Astrocyte (in vitro differentiated cells and primary cell): ENCODE results near the gene TICRR. TPM values are rescaled to one million over a fixed set of nuclear protein-coding genes. Genes with fewer than 3 reads are reported as not detected.

Experiments used
- DNase-seq: peaks from one replicate; pipeline ENCODE4 v3.0.0-alpha.2; 2010; ENCODE audit warnings: low read depth
- FAIRE-seq: peaks from 2 replicates; lab custom pipeline; 2011; peaks lifted over from hg19 to GRCh38; lab: Jason Lieb, UNC
- H2AFZ ChIP-seq: 2 replicates; pipeline ENCODE4 v1.6.0; 2012; ENCODE audit warnings: low read depth, low read length, inconsistent platforms
- H3K27ac ChIP-seq: 2 replicates; pipeline ENCODE4 v1.5.1; 2011; ENCODE audit warnings: low read depth, low read length, inconsistent platforms
- H3K27me3 ChIP-seq: 2 replicates; pipeline ENCODE4 v1.6.0; 2011; ENCODE audit warnings: low read length, inconsistent platforms; ENCODE audit not compliant: insufficient read depth
- H3K36me3 ChIP-seq: 2 replicates; pipeline ENCODE4 v1.5.1; 2011; ENCODE audit warnings: low read length, inconsistent platforms; ENCODE audit not compliant: insufficient read depth
- H3K4me1 ChIP-seq: 2 replicates; pipeline ENCODE4 v1.5.1; 2011; ENCODE audit warnings: low read length, inconsistent platforms; ENCODE audit not compliant: insufficient read depth
- H3K4me2 ChIP-seq: 2 replicates; pipeline ENCODE4 v1.6.0; 2012; ENCODE audit warnings: low read length, inconsistent platforms
- H3K4me3 ChIP-seq: 2 replicates; pipeline ENCODE4 v1.5.1; 2011; ENCODE audit warnings: low read depth, mild to moderate bottlenecking, low read length, inconsistent platforms; ENCODE audit not compliant: insufficient read depth
- H3K79me2 ChIP-seq: 2 replicates; pipeline ENCODE4 v1.6.0; 2012; ENCODE audit warnings: mild to moderate bottlenecking, low read length, inconsistent platforms; ENCODE audit not compliant: insufficient read depth
- H3K9ac ChIP-seq: 2 replicates; pipeline ENCODE4 v1.6.0; 2012; ENCODE audit warnings: mild to moderate bottlenecking, low read length, inconsistent platforms
- H3K9me3 ChIP-seq: 2 replicates; pipeline ENCODE4 v1.5.1; 2012; ENCODE audit warnings: low read depth, mild to moderate bottlenecking, low read length, inconsistent platforms; ENCODE audit not compliant: insufficient read depth
- H4K20me1 ChIP-seq: 2 replicates; pipeline ENCODE4 v1.6.0; 2012; ENCODE audit warnings: low read length, inconsistent platforms; ENCODE audit not compliant: insufficient read depth
- H3K27ac Mint-ChIP-seq: one replicate; pipeline ENCODE4 v1.8.0; 2021; ENCODE audit warnings: mild to moderate bottlenecking, mixed read lengths; ENCODE audit not compliant: unreplicated experiment
- H3K27me3 Mint-ChIP-seq: one replicate; pipeline ENCODE4 v1.8.0; 2021; ENCODE audit warnings: low read depth, mixed read lengths; ENCODE audit not compliant: unreplicated experiment
- H3K36me3 Mint-ChIP-seq: one replicate; pipeline ENCODE4 v1.8.0; 2021; ENCODE audit warnings: low read depth, mixed read lengths; ENCODE audit not compliant: unreplicated experiment
- H3K4me1 Mint-ChIP-seq: one replicate; pipeline ENCODE4 v1.8.0; 2021; ENCODE audit warnings: low read depth, mixed read lengths; ENCODE audit not compliant: unreplicated experiment
- H3K4me3 Mint-ChIP-seq: one replicate; pipeline ENCODE4 v1.8.0; 2021; ENCODE audit warnings: mild to moderate bottlenecking, moderate library complexity, mixed read lengths; ENCODE audit not compliant: unreplicated experiment
- H3K9me3 Mint-ChIP-seq: one replicate; pipeline ENCODE4 v1.8.0; 2021; ENCODE audit warnings: mild to moderate bottlenecking, mixed read lengths; ENCODE audit not compliant: unreplicated experiment
- CTCF ChIP-seq: IDR thresholded peaks from 2 replicates; pipeline ENCODE4 v1.5.1; 2011; ENCODE audit warnings: low read depth, mild to moderate bottlenecking, inconsistent platforms, low read length, moderate library complexity; ENCODE audit not compliant: insufficient read depth
- EZH2 ChIP-seq: IDR thresholded peaks from 2 replicates; pipeline ENCODE4 v1.6.1; 2012; ENCODE audit warnings: mild to moderate bottlenecking, low read length, inconsistent platforms; ENCODE audit not compliant: insufficient read depth
- total RNA-seq: library from RNA; stranded (reverse); gene quantifications from 2 replicates; pipeline ENCODE4 v1.2.1, GENCODE V29; 2021

The TICRR gene
- total RNA-seq, 1 donor from 2014 or later: 2.9 TPM

GRCh38 chr15:89625716-89626115, 50.4 kb downstream of the TICRR start:
- H3K4me3 ChIP-seq: no peak overlapping the region
- H3K9ac ChIP-seq: no peak overlapping the region
- Mint-ChIP-seq H3K9me3 (no peaks in the 10 kb centered on the region), H3K27me3 (no peaks in the 10 kb centered on the region), H3K4me3 (no peak overlapping the region), H3K4me1 (no peaks in the 10 kb centered on the region), H3K27ac (no peak overlapping the region), H3K36me3 (peaks cover 22% of the 10 kb centered on the region)
- no peak for DNase-seq
- no peak for FAIRE-seq
- no peaks in the 10 kb centered on the region for H3K9me3 ChIP-seq
- H2AFZ ChIP-seq: no peak overlapping the region
- H3K79me2 ChIP-seq: no peaks in the 10 kb centered on the region
- H3K36me3 ChIP-seq: peaks cover 55% of the 10 kb centered on the region
- no peaks in the 10 kb centered on the region for H4K20me1 ChIP-seq
- TF ChIP-seq EZH2: no peak
- TF ChIP-seq CTCF: no peak
- H3K4me2 ChIP-seq: no peak overlapping the region
- H3K4me1 ChIP-seq: no peaks in the 10 kb centered on the region
- no peak overlapping the region for H3K27ac ChIP-seq
- no peaks in the 10 kb centered on the region for H3K27me3 ChIP-seq

- TF ChIP-seq CTCF: no peak
- TF ChIP-seq EZH2: no peak
- no peaks in the 10 kb centered on the region for H3K4me1 ChIP-seq
- no peaks in the 10 kb centered on the region for H4K20me1 ChIP-seq
- FAIRE-seq: no peak
- no peaks in the 10 kb centered on the region for H3K79me2 ChIP-seq
- H3K4me3 ChIP-seq: no peak overlapping the region
- Mint-ChIP-seq H3K4me3 (no peak overlapping the region), H3K27me3 (no peaks in the 10 kb centered on the region), H3K36me3 (peaks cover 30% of the 10 kb centered on the region), H3K27ac (no peak overlapping the region), H3K4me1 (no peaks in the 10 kb centered on the region), H3K9me3 (peaks cover 3% of the 10 kb centered on the region)
- no peak overlapping the region for H3K27ac ChIP-seq
- peaks cover 61% of the 10 kb centered on the region for H3K36me3 ChIP-seq
- no peaks in the 10 kb centered on the region for H3K9me3 ChIP-seq
- H2AFZ ChIP-seq: no peak overlapping the region
- no peak overlapping the region for H3K4me2 ChIP-seq
- no peak for DNase-seq
- no peaks in the 10 kb centered on the region for H3K27me3 ChIP-seq
- no peak overlapping the region for H3K9ac ChIP-seq
These were observed 52.1 kb downstream of the TICRR start for GRCh38 chr15:89627256-89627970.

DNA sequence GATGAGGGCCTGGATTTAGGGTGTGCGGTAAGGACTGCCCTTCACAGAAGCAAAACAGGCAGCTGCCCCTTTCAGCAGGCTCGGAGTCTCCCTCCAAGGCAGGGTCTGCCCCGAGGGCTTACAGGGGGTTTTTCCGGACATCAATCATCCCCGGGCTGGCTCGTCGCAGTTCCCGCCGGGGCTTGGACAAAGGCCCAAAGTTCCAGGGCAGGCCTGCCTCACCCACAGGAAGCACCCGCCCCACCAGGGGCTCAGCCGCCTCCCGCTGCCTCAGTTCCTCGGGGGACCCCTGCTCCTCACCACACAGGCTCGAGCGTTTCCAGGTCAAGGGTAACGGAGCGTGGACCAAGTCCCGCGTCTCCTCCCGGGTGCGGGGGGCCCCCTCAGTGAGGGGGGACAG, 53.0 kb downstream of the TICRR start:
- H3K27ac ChIP-seq: no peak overlapping the region
- Mint-ChIP-seq H3K4me1 (no peaks in the 10 kb centered on the region), H3K27ac (no peak overlapping the region), H3K27me3 (no peaks in the 10 kb centered on the region), H3K9me3 (peaks cover 4% of the 10 kb centered on the region), H3K4me3 (no peak overlapping the region), H3K36me3 (peaks cover 35% of the 10 kb centered on the region)
- H3K36me3 ChIP-seq: peaks cover 61% of the 10 kb centered on the region
- no peaks in the 10 kb centered on the region for H4K20me1 ChIP-seq
- no peaks in the 10 kb centered on the region for H3K79me2 ChIP-seq
- no peaks in the 10 kb centered on the region for H3K27me3 ChIP-seq
- H3K4me2 ChIP-seq: no peak overlapping the region
- no peak overlapping the region for H3K4me3 ChIP-seq
- H3K4me1 ChIP-seq: no peaks in the 10 kb centered on the region
- H2AFZ ChIP-seq: no peak overlapping the region
- H3K9ac ChIP-seq: no peak overlapping the region
- TF ChIP-seq EZH2 (no peak), CTCF (no peak)
- H3K9me3 ChIP-seq: no peaks in the 10 kb centered on the region
- no peak for DNase-seq
- FAIRE-seq: no peak
